IgD-negative memory B cell (primary cell): Measurements from ENCODE around the gene TMEM235. TPM values are rescaled to one million over a fixed set of nuclear protein-coding genes. Genes with fewer than 3 reads are reported as not detected.
"Not testable (repeated sequence)": the region's sequence is repeated elsewhere in the genome, so short reads cannot be mapped to it uniquely, and the experiment has no call there.

ENCODE experiments used
- H3K27ac Mint-ChIP-seq, 3 donors: one replicate each; pipeline ENCODE4 v1.8.0; 2020 to 2022; ENCODE audit warnings: mild to moderate bottlenecking in 3 of 3, mixed read lengths in 3 of 3, moderate library complexity in 1 of 3
- H3K27me3 Mint-ChIP-seq: one replicate; pipeline ENCODE4 v1.8.0; 2021; ENCODE audit warnings: mixed read lengths
- H3K36me3 Mint-ChIP-seq: one replicate; pipeline ENCODE4 v1.8.0; 2020; ENCODE audit warnings: mild to moderate bottlenecking, mixed read lengths
- H3K4me1 Mint-ChIP-seq, 3 donors: one replicate each; pipeline ENCODE4 v1.8.0; 2020 to 2022; ENCODE audit warnings: mixed read lengths in 3 of 3, mild to moderate bottlenecking in 1 of 3
- H3K4me3 Mint-ChIP-seq, 4 donors: one replicate each; pipeline ENCODE4 v1.8.0; 2020 to 2022; ENCODE audit warnings: mild to moderate bottlenecking in 4 of 4, mixed read lengths in 4 of 4, moderate library complexity in 3 of 4
- H3K9me3 Mint-ChIP-seq, 3 donors: one replicate each; pipeline ENCODE4 v1.8.0; 2020 to 2021; ENCODE audit warnings: mixed read lengths in 3 of 3, mild to moderate bottlenecking in 1 of 3
- polyA plus RNA-seq: library from polyadenylated mRNA; unstranded; fragments of 300-500 nt; fragmentation: Illumina TruSeq; gene quantifications from one replicate; pipeline ENCODE4 v1.2.3, GENCODE V29; 2021

Gene TMEM235
- polyA plus RNA-seq, 1 donor from 2014 or later: not detected

DNA sequence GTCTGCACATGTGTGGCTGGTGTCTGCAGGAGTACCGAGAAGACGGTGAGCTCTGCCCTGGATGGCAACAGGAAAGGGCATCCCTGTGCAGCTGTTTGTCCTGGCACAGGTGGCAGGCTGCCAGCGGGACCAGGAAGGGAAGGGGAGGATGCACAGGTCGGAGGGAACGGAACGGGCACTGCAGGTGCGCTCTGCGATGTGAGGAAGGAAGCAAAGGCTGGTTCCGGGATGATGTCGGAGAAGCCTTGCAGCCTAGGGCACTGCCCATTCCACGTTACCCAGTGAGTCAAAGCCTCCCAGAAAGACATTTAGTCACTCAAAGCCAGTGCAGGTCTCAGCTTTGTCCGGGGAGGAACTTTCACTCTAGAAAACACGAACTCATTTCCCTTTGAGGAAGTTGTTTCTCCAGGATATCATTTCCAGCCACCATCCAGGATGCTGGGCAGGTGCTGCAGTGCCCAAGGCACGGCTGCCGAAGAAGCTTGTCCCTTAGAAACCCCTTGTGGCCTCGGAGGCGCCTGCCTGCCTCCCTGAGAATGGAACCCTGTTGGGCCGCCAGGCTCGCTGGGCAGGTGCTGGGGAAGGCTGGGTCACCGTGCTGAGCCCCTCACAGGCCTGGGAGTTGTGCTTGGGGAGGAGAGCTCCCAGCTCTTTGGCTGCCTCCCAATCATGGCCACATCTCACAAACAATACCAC lies 4.5 kb upstream of the TMEM235 start:
- Mint-ChIP-seq H3K4me1 (peaks cover 0 to 7% (median 0%) of the 10 kb centered on the region in 3 donors), H3K27ac (no peak overlapping the region), H3K9me3 (no peaks in the 10 kb centered on the region), H3K4me3 (no peak overlapping the region), H3K36me3 (peaks cover 1% of the 10 kb centered on the region), H3K27me3 (peaks cover 30% of the 10 kb centered on the region)

DNA sequence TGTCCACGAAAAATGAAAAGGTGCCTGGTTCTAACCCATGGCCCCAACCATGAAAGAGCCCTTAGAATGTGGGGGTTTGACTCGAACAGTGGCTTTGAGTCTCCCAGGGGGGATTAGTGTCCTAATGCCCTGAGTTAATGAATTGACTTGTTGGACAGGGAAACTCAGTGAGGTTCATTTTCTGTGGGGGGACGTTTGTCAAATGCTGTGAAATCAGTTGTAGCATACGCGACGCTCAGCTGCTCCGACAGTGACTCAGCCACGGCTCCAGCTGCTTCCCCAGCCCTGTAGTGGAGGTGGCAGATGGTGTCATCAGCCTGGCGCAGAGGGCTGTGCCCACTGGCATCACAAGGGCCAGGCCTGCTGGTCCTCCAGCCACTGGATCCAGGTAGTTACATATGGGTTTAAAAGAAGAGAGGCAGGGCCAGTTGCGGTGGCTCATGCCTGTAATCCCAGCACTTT lies 3.9 kb upstream of the TMEM235 start:
- Mint-ChIP-seq H3K4me3 (no peak overlapping the region), H3K36me3 (peaks cover 1% of the 10 kb centered on the region), H3K27ac (no peak overlapping the region), H3K27me3 (peaks cover 34% of the 10 kb centered on the region), H3K9me3 (no peaks in the 10 kb centered on the region), H3K4me1 (peaks cover 0 to 7% (median 0%) of the 10 kb centered on the region in 3 donors)

GRCh38 chr17:78228176-78228575 lies 3.3 kb upstream of the TMEM235 start:
- Mint-ChIP-seq H3K27me3 (peaks cover 39% of the 10 kb centered on the region), H3K27ac (no peak overlapping the region), H3K4me3 (no peak overlapping the region), H3K9me3 (no peaks in the 10 kb centered on the region), H3K4me1 (peaks cover 0 to 10% (median 0%) of the 10 kb centered on the region in 3 donors), H3K36me3 (no peaks in the 10 kb centered on the region)

DNA sequence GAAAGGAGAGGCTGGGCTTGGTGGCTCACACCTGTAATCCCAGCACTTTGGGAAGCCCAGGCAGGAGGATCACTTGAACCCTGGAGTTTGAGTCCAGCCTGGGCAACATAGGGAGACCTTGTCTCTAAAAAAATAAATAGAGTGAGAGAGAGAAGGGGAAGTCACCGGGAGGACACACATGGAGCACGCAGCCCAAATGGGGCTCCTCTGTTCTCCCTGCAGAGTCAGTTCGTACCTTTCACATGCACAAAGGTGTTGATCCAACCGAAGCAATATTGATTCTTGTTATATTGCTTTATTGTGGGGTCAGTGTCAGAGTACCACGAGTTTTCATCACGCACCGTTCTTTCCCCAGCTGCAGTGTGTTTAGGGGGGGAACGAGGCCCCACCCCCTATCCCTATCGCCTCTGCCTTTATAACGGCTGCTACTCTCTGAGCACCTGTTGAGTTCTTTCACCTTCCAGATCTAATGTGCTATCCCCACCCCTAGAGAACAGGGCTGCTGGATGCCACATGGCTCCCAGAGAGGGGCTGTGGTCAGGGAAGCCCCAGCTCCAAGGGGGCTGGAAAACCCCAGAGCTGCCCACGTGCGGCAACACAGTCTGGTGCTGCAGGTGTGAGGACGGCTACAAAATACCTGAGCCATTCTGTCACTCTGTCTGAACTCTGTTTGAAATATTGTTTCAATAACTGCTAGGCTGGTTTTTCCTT lies 1.0 kb upstream of the TMEM235 start:
- Mint-ChIP-seq H3K27ac (peak overlapping the region in 2 of 3 donors; percentile 21 to 81), H3K4me1 (peaks cover 0 to 10% (median 0%) of the 10 kb centered on the region in 3 donors), H3K4me3 (peak overlapping the region in 2 of 4 donors; percentile 48 to 61), H3K9me3 (no peaks in the 10 kb centered on the region), H3K36me3 (no peaks in the 10 kb centered on the region), H3K27me3 (peaks cover 39% of the 10 kb centered on the region)

- Mint-ChIP-seq H3K4me3 (peak overlapping the region in 2 of 4 donors; percentile 39 to 50), H3K36me3 (no peaks in the 10 kb centered on the region), H3K4me1 (peaks cover 0 to 7% (median 2%) of the 10 kb centered on the region in 3 donors), H3K27ac (peak overlapping the region in 1 of 3 donors; percentile 1), H3K9me3 (no peaks in the 10 kb centered on the region), H3K27me3 (peaks cover 31% of the 10 kb centered on the region)
These were observed 794 bp downstream of the TMEM235 start for GRCh38 chr17:78231991-78232858.

- H3K27ac Mint-ChIP-seq: peak overlapping the region in 1 of 3 donors; percentile 1
- H3K9me3 Mint-ChIP-seq: no peaks in the 10 kb centered on the region
- H3K27me3 Mint-ChIP-seq: peaks cover 26% of the 10 kb centered on the region
- H3K4me3 Mint-ChIP-seq: peak overlapping the region in 1 of 4 donors; percentile 0
- no peaks in the 10 kb centered on the region for H3K36me3 Mint-ChIP-seq
- H3K4me1 Mint-ChIP-seq: peaks cover 0 to 7% (median 2%) of the 10 kb centered on the region in 3 donors
These were observed 1.4 kb downstream of the TMEM235 start for GRCh38 chr17:78232859-78233173.

DNA sequence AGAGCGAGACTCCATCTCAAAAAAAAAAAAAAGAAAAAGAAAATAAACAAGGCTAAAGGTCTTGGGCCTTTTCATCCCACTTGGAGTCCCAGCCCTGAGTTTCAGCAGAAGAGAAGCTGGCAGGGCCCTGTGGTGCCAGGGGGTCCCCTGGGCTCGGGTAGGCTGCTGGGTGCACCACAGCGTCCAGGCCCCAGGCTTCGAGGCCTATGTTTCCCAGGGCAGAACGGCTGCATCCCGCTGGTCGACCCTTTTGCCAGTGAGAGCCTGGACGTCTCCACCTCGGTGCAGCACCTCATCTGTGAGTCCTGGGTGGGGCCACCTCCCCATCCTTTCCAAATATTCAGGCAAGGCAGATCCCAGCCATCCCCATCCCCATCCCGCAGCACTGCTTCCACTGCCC lies 2.2 kb downstream of the TMEM235 start:
- peaks cover 26% of the 10 kb centered on the region for H3K27me3 Mint-ChIP-seq
- peaks cover 0 to 7% (median 2%) of the 10 kb centered on the region in 3 donors for H3K4me1 Mint-ChIP-seq
- H3K9me3 Mint-ChIP-seq: no peaks in the 10 kb centered on the region
- H3K4me3 Mint-ChIP-seq: no peak overlapping the region
- no peaks in the 10 kb centered on the region for H3K36me3 Mint-ChIP-seq
- H3K27ac Mint-ChIP-seq: no peak overlapping the region

DNA sequence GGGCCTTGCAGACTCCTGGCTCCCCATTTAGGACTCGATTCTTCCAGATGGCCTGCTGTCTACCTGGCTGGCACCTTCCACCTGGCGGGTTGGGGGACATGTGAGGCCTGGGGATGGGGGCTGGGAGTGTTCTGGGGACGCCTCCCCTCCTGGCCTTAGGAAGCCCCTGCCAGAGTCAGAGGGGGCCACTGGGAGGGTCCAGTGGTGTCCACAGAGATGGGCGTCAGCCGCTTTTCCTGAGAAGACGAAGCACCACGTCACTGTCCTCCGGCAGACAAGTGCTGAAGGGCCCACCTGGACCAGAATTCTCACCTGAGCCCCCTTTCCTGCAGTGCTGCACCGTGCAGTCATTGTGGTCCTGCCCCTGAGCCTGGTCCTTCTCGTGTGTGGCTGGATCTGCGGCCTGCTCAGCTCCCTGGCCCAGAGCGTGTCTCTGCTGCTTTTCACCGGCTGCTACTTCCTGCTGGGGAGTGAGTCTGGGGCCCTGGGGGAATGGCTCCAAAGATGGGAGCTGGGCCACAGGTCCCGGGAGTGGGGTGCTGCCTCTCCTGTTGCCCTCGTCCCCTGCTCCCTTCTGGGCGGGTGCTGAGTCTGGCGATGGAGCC lies 2.9 kb downstream of the TMEM235 start:
- Mint-ChIP-seq H3K4me1 (peaks cover 3 to 8% (median 4%) of the 10 kb centered on the region in 3 donors), H3K9me3 (no peaks in the 10 kb centered on the region), H3K27me3 (peaks cover 26% of the 10 kb centered on the region), H3K4me3 (no peak overlapping the region), H3K27ac (peak overlapping the region in 1 of 3 donors; percentile 35), H3K36me3 (no peaks in the 10 kb centered on the region)

DNA sequence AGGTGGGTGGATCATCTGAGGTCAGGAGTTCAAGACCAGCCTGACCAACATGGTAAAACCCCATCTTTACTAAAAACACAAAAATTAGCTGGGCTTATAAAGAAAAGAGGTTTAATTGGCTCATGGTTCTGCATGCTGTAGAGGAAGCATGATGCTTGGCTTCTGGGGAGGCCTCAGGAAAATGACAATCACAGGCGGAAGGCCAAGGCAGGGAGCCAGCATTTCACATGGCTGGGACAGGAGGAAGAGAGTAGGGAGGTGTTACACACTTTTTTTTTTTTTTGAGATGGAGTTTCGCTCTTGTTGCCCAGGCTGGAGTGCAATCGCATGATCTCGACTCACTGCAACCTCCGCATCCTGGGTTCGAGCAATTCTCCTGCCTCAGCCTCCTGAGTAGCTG lies 3.6 kb downstream of the TMEM235 start:
- not testable (repeated sequence) for H3K4me1 Mint-ChIP-seq, H3K9me3 Mint-ChIP-seq, H3K36me3 Mint-ChIP-seq, H3K4me3 Mint-ChIP-seq
- peaks cover 23% of the 10 kb centered on the region for H3K27me3 Mint-ChIP-seq
- peak overlapping the region in 1 of 3 donors; percentile 35 for H3K27ac Mint-ChIP-seq

DNA sequence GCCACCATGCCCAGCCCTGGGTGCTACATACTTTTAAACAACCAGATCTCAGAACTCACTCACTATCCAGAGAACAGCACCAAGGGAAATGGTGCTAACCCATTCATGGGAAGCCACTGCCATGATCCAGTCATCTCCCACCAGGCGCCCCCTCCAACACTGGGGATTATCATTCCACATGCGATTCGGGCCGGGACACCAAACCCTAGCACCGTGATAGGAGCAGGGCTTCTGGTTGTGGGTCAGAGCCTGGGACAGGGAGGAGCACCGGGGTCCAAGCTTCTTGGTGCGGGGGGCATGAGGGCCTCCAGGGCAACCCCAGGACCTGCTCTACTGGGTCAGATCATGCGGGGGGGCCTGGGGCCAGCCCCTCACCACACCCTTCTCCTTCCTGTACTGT lies 4.5 kb downstream of the TMEM235 start:
- no peaks in the 10 kb centered on the region for H3K36me3 Mint-ChIP-seq
- H3K4me1 Mint-ChIP-seq: peaks cover 5% of the 10 kb centered on the region in 3 donors
- H3K9me3 Mint-ChIP-seq: no peaks in the 10 kb centered on the region
- H3K27ac Mint-ChIP-seq: no peak overlapping the region
- peaks cover 15% of the 10 kb centered on the region for H3K27me3 Mint-ChIP-seq
- no peak overlapping the region for H3K4me3 Mint-ChIP-seq

GRCh38 chr17:78236362-78237127 lies 5.1 kb downstream of the TMEM235 start:
- peaks cover 5 to 6% (median 5%) of the 10 kb centered on the region in 3 donors for H3K4me1 Mint-ChIP-seq
- H3K4me3 Mint-ChIP-seq: no peak overlapping the region
- H3K9me3 Mint-ChIP-seq: no peaks in the 10 kb centered on the region
- no peaks in the 10 kb centered on the region for H3K36me3 Mint-ChIP-seq
- H3K27me3 Mint-ChIP-seq: peaks cover 9% of the 10 kb centered on the region
- H3K27ac Mint-ChIP-seq: no peak overlapping the region

- Mint-ChIP-seq H3K36me3 (no peaks in the 10 kb centered on the region), H3K27me3 (peaks cover 5% of the 10 kb centered on the region), H3K4me3 (no peak overlapping the region), H3K4me1 (peaks cover 8 to 14% (median 9%) of the 10 kb centered on the region in 3 donors), H3K9me3 (no peaks in the 10 kb centered on the region), H3K27ac (no peak overlapping the region)
These were observed 6.1 kb downstream of the TMEM235 start for GRCh38 chr17:78237401-78238012.

- Mint-ChIP-seq H3K27ac (peak overlapping the region in 1 of 3 donors; percentile 32), H3K27me3 (no peaks in the 10 kb centered on the region), H3K4me1 (peaks cover 11 to 18% (median 16%) of the 10 kb centered on the region in 3 donors), H3K9me3 (no peaks in the 10 kb centered on the region), H3K4me3 (peak overlapping the region in 1 of 4 donors; percentile 37), H3K36me3 (no peaks in the 10 kb centered on the region)
These were observed 7.5 kb downstream of the TMEM235 start for GRCh38 chr17:78238823-78239488.
